KMS-11 (cell line): ENCODE data around the gene OSTM1.

ENCODE experiments used
- H2AFZ ChIP-seq: fragments of 200-600 bp; sonication (generic); 2 replicates; pipeline ENCODE4 v1.6.1; 2016; ENCODE audit warnings: antibody characterized with exemption, mixed run types, low read depth
- H3K27ac ChIP-seq: fragments of 200-600 bp; sonication (generic); 2 replicates; pipeline ENCODE4 v1.6.1; 2016; ENCODE audit warnings: mild to moderate bottlenecking, mixed run types
- H3K27me3 ChIP-seq: fragments of 200-600 bp; sonication (generic); 2 replicates; pipeline ENCODE4 v1.6.1; 2017; ENCODE audit warnings: mild to moderate bottlenecking, low read depth, mixed run types, moderate library complexity; ENCODE audit not compliant: insufficient read depth
- H3K36me3 ChIP-seq: fragments of 200-600 bp; sonication (generic); 2 replicates; pipeline ENCODE4 v1.6.1; 2017; ENCODE audit warnings: mild to moderate bottlenecking, mixed run types; ENCODE audit not compliant: insufficient read depth
- H3K4me1 ChIP-seq: fragments of 200-600 bp; sonication (generic); 2 replicates; pipeline ENCODE4 v1.6.1; 2016; ENCODE audit warnings: mild to moderate bottlenecking, low read depth, mixed run types; ENCODE audit not compliant: poor library complexity, severe bottlenecking
- H3K4me2 ChIP-seq: fragments of 200-600 bp; sonication (generic); 2 replicates; pipeline ENCODE4 v1.7.0; 2016; ENCODE audit warnings: mild to moderate bottlenecking, mixed run types
- H3K4me3 ChIP-seq: fragments of 200-600 bp; sonication (generic); IDR thresholded peaks from 2 replicates; pipeline ENCODE4 v1.6.1; 2017; ENCODE audit warnings: low read depth, low read length, mixed read lengths; ENCODE audit not compliant: insufficient read depth
- H3K79me2 ChIP-seq: fragments of 200-600 bp; sonication (generic); 2 replicates; pipeline ENCODE4 v1.6.1; 2016; ENCODE audit warnings: low read depth, mixed run types; ENCODE audit not compliant: insufficient read depth
- H3K9ac ChIP-seq: fragments of 200-600 bp; sonication (generic); 2 replicates; pipeline ENCODE4 v1.6.1; 2016; ENCODE audit warnings: mild to moderate bottlenecking, mixed run types
- H4K20me1 ChIP-seq: fragments of 200-600 bp; sonication (generic); 2 replicates; pipeline ENCODE4 v1.6.1; 2016; ENCODE audit warnings: mild to moderate bottlenecking, mixed run types; ENCODE audit not compliant: insufficient read depth
- CTCF ChIP-seq: fragments of 200-600 bp; sonication (generic); conservative IDR thresholded peaks from 2 replicates; pipeline ENCODE4 v1.6.1; 2017; ENCODE audit warnings: low read depth, mild to moderate bottlenecking, antibody characterized with exemption, low read length, moderate library complexity, mixed read lengths

OSTM1 gene

GRCh38 chr6:108071736-108072276 is 2.7 kb downstream of the OSTM1 start:
- Histone ChIP-seq H3K27ac (no peak overlapping the region), H3K27me3 (no peaks in the 10 kb centered on the region), H3K4me2 (no peak overlapping the region), H2AFZ (no peak overlapping the region), H3K36me3 (no peaks in the 10 kb centered on the region), H3K9ac (no peak overlapping the region), H3K79me2 (no peaks in the 10 kb centered on the region), H3K4me3 (no peak overlapping the region), H4K20me1 (no peaks in the 10 kb centered on the region), H3K4me1 (peaks cover 14% of the 10 kb centered on the region)
- TF ChIP-seq CTCF, result no peak

DNA sequence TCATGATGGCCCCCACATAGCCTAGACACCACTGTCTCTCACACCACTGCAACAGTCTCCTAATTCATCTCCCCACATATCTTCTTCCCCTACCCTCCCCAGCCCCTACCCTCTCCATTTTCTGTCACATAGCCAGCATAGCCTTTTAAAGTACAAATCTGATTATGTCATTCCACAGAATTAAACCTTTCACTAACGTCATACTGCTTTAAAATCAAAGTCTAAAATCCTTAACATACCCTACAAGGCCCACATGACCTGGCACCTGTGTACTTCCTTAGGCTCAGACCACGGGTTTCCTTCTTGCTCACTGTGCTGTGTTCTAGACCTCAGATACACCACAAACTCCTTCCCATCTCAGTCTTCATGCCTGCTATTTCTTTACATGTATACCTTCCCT is 5.9 kb downstream of the OSTM1 start:
- Histone ChIP-seq H3K27ac (no peak overlapping the region), H2AFZ (no peak overlapping the region), H3K79me2 (no peaks in the 10 kb centered on the region), H4K20me1 (no peaks in the 10 kb centered on the region), H3K4me3 (no peak overlapping the region), H3K36me3 (no peaks in the 10 kb centered on the region), H3K9ac (no peak overlapping the region), H3K4me2 (no peak overlapping the region), H3K4me1 (peaks cover 7% of the 10 kb centered on the region), H3K27me3 (no peaks in the 10 kb centered on the region)
- no peak for TF ChIP-seq CTCF

- H3K9ac ChIP-seq, result no peak overlapping the region
- no peak overlapping the region for H3K4me2 ChIP-seq
- H2AFZ ChIP-seq, result no peak overlapping the region
- H3K27ac ChIP-seq, result no peak overlapping the region
- TF ChIP-seq CTCF, result no peak
- H4K20me1 ChIP-seq, result no peaks in the 10 kb centered on the region
- no peaks in the 10 kb centered on the region for H3K79me2 ChIP-seq
- H3K4me1 ChIP-seq, result peaks cover 2% of the 10 kb centered on the region
- H3K36me3 ChIP-seq, result no peaks in the 10 kb centered on the region
- H3K4me3 ChIP-seq, result no peak overlapping the region
- H3K27me3 ChIP-seq, result no peaks in the 10 kb centered on the region
These were observed 6.4 kb downstream of the OSTM1 start for GRCh38 chr6:108068182-108068581.

DNA sequence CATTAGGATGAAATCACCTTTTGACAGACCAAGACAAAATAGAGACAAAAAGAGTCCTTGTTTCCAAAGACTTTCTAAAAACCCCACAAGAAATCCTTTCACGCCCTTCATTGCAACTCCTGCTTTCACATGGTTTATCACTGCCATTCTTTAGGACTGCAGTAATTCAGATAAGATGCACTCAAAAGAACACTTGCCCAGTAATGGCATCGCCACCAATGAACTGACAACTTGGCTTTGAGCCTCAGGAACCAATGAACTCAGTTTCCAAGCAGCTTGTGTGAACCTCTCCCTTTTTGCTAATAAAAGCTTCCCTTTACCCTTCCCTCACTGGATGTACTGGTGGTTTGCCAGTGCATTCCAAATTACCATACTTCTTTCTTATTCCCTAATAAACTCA is 21.8 kb downstream of the OSTM1 start:
- no peak overlapping the region for H3K9ac ChIP-seq
- no peaks in the 10 kb centered on the region for H3K27me3 ChIP-seq

More for the DNA sequence above, 21.8 kb downstream of the OSTM1 start:
- TF ChIP-seq CTCF, result no peak
- H4K20me1 ChIP-seq, result no peaks in the 10 kb centered on the region
- no peaks in the 10 kb centered on the region for H3K79me2 ChIP-seq
- H3K27ac ChIP-seq, result no peak overlapping the region
- no peaks in the 10 kb centered on the region for H3K4me1 ChIP-seq
- no peak overlapping the region for H3K4me2 ChIP-seq
- no peak overlapping the region for H3K4me3 ChIP-seq
- H2AFZ ChIP-seq, result no peak overlapping the region
- no peaks in the 10 kb centered on the region for H3K36me3 ChIP-seq
